ENCODE results near the gene DMGDH. TPM values are rescaled to one million over a fixed set of nuclear protein-coding genes. Genes with fewer than 3 reads are reported as not detected.

Gene DMGDH
- total RNA-seq, 5 donors from 2014 or later (not counting 1 experiment from before 2014, with no cell fraction given) = 0.43 to 2.7 (median 0.70) TPM

GRCh38 chr5:79053321-79053720 is 16.2 kb downstream of the DMGDH start:
- no CpG with 5 or more reads among the region's 4 CpGs for WGBS (ENCODE audit: insufficient coverage)
- CTCF ChIA-PET = no interaction called here

DNA sequence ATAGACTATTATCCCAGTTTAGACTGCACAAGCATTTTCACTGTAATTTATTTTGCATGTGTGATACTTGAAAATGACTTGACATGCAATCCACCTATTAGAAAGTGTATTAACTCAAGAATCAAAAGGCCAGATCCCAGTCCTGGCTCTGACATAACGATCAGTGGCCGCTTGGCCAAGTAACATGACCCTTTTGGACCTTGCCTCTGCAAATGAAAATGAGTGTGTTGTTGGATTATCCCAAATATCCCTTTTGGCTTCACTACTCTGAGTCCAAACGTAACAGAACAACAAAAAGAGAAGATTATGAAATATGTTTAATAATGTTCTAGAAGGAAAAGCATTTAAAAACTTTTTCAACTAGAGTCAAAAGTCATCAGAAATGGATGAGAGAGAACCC is 19.0 kb downstream of the DMGDH start:
- Mint-ChIP-seq H3K4me1 (no peaks in the 10 kb centered on the region), H3K27ac (no peak overlapping the region), H3K9me3 (peaks cover 0 to 4% (median 2%) of the 10 kb centered on the region in 3 donors), H3K36me3 (no peaks in the 10 kb centered on the region), H3K4me3 (no peak overlapping the region), H3K27me3 (peaks cover 14 to 16% of the 10 kb centered on the region in 2 donors)
- Histone ChIP-seq H3K4me1 (ENCODE audit: control insufficient read depth in 1 of 2, extremely low read depth in 1 of 2, insufficient read depth in 2 of 2, low read length in 2 of 2) (no peaks in the 10 kb centered on the region), H3K4me3 (ENCODE audit: control insufficient read depth in 1 of 2, extremely low read depth in 1 of 2, low read length in 1 of 2) (no peak overlapping the region), H3K27ac (ENCODE audit: low read length) (no peak overlapping the region), H3K36me3 (ENCODE audit: control insufficient read depth in 2 of 2, extremely low read depth in 1 of 2, insufficient read depth in 1 of 2, low read length in 1 of 2) (no peaks in the 10 kb centered on the region), H3K9me3 (no peaks in the 10 kb centered on the region), H3K27me3 (replicated peaks in 1 of 2; ENCODE audit: control insufficient read depth in 2 of 2, extremely low read depth in 1 of 2, insufficient read depth in 2 of 2, low read length in 1 of 2) (no peaks in the 10 kb centered on the region)
- ATAC-seq (replicated peaks in 1 of 4) (no peak), DNase-seq (no peak)
- ChIA-PET POLR2A (no interaction called here), CTCF (interaction anchor here in 1 of 2 donors (0.6 to 0.7 kb wide), 2 partner anchors 136 to 410 kb away, joined by 3 read pairs; no protein-coding TSS in a partner anchor)
- WGBS (ENCODE audit: insufficient coverage) = no CpG with 5 or more reads among the region's 3 CpGs

More at GRCh38 chr5:79053321-79053720, 16.2 kb downstream of the DMGDH start:
- DNase-seq = no peak
- POLR2A ChIA-PET = no interaction called here
- H3K27me3 ChIP-seq (replicated peaks in 1 of 2; ENCODE audit: control insufficient read depth in 2 of 2, extremely low read depth in 1 of 2, insufficient read depth in 2 of 2, low read length in 1 of 2) = no peaks in the 10 kb centered on the region
- H3K4me1 ChIP-seq (ENCODE audit: control insufficient read depth in 1 of 2, extremely low read depth in 1 of 2, insufficient read depth in 2 of 2, low read length in 2 of 2) = no peaks in the 10 kb centered on the region
- no peak overlapping the region for H3K4me3 ChIP-seq (ENCODE audit: control insufficient read depth in 1 of 2, extremely low read depth in 1 of 2, low read length in 1 of 2)
- no peak overlapping the region for H3K4me3 Mint-ChIP-seq
- H3K4me1 Mint-ChIP-seq = no peaks in the 10 kb centered on the region
- no peak overlapping the region for H3K27ac ChIP-seq (ENCODE audit: low read length)
- H3K27ac Mint-ChIP-seq = no peak overlapping the region
- H3K9me3 ChIP-seq = no peaks in the 10 kb centered on the region
- H3K9me3 Mint-ChIP-seq = peaks cover 0 to 4% (median 2%) of the 10 kb centered on the region in 3 donors
- H3K27me3 Mint-ChIP-seq = peaks cover 7 to 12% of the 10 kb centered on the region in 2 donors
- H3K36me3 Mint-ChIP-seq = no peaks in the 10 kb centered on the region
- no peaks in the 10 kb centered on the region for H3K36me3 ChIP-seq (ENCODE audit: control insufficient read depth in 2 of 2, extremely low read depth in 1 of 2, insufficient read depth in 1 of 2, low read length in 1 of 2)
- no peak for ATAC-seq (replicated peaks in 1 of 4)

DNA sequence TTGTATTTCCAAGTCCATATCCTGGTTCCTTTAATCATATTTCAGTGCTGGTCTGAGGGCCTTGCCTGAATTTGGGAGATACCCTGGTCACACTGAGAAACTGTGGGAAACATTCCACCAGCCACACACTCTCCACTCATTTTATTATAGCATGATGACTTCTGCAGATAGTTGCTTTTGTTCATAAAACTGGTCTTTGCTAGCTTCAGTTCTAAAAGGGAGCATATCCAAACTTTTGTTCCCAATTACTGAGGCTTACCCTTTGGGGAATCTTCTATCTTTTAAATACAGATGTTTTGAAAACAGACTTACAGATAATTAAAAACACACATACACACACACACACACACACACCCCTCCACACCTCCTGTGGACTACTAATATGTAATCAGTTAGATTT is 21.0 kb downstream of the DMGDH start:
- no peaks in the 10 kb centered on the region for H3K4me1 Mint-ChIP-seq
- no peak overlapping the region for H3K4me3 Mint-ChIP-seq
- ChIA-PET CTCF (no interaction called here), POLR2A (no interaction called here)
- peaks cover 7 to 16% of the 10 kb centered on the region in 2 donors for H3K27me3 Mint-ChIP-seq
- Histone ChIP-seq H3K9me3 (no peaks in the 10 kb centered on the region), H3K27me3 (replicated peaks in 1 of 2; ENCODE audit: control insufficient read depth in 2 of 2, extremely low read depth in 1 of 2, insufficient read depth in 2 of 2, low read length in 1 of 2) (no peaks in the 10 kb centered on the region), H3K4me1 (ENCODE audit: control insufficient read depth in 1 of 2, extremely low read depth in 1 of 2, insufficient read depth in 2 of 2, low read length in 2 of 2) (no peaks in the 10 kb centered on the region), H3K27ac (ENCODE audit: low read length) (no peak overlapping the region), H3K4me3 (ENCODE audit: control insufficient read depth in 1 of 2, extremely low read depth in 1 of 2, low read length in 1 of 2) (no peak overlapping the region), H3K36me3 (ENCODE audit: control insufficient read depth in 2 of 2, extremely low read depth in 1 of 2, insufficient read depth in 1 of 2, low read length in 1 of 2) (no peaks in the 10 kb centered on the region)
- H3K27ac Mint-ChIP-seq = no peak overlapping the region
- DNase-seq = no peak
- ATAC-seq (replicated peaks in 1 of 4) = no peak
- peaks cover 0 to 4% (median 2%) of the 10 kb centered on the region in 3 donors for H3K9me3 Mint-ChIP-seq
- H3K36me3 Mint-ChIP-seq = no peaks in the 10 kb centered on the region

- H3K27me3 ChIP-seq (replicated peaks in 1 of 2; ENCODE audit: control insufficient read depth in 2 of 2, extremely low read depth in 1 of 2, insufficient read depth in 2 of 2, low read length in 1 of 2) = no peaks in the 10 kb centered on the region
- H3K4me3 ChIP-seq (ENCODE audit: control insufficient read depth in 1 of 2, extremely low read depth in 1 of 2, low read length in 1 of 2) = no peak overlapping the region
- Mint-ChIP-seq H3K9me3 (peaks cover 0 to 3% (median 2%) of the 10 kb centered on the region in 3 donors), H3K4me1 (no peaks in the 10 kb centered on the region), H3K27ac (no peak overlapping the region), H3K36me3 (no peaks in the 10 kb centered on the region), H3K27me3 (peaks cover 7 to 14% of the 10 kb centered on the region in 2 donors), H3K4me3 (no peak overlapping the region)
- ChIA-PET CTCF (interaction anchor here in 1 of 2 donors (0.7 kb wide), 1 partner anchor 56 kb away, joined by 3 read pairs; no protein-coding TSS in a partner anchor), POLR2A (no interaction called here)
- no peaks in the 10 kb centered on the region for H3K9me3 ChIP-seq
- DNase-seq = no peak
- no peaks in the 10 kb centered on the region for H3K4me1 ChIP-seq (ENCODE audit: control insufficient read depth in 1 of 2, extremely low read depth in 1 of 2, insufficient read depth in 2 of 2, low read length in 2 of 2)
- H3K36me3 ChIP-seq (ENCODE audit: control insufficient read depth in 2 of 2, extremely low read depth in 1 of 2, insufficient read depth in 1 of 2, low read length in 1 of 2) = no peaks in the 10 kb centered on the region
- no peak for ATAC-seq (replicated peaks in 1 of 4)
- WGBS (ENCODE audit: insufficient coverage) = no CpG with 5 or more reads among the region's 3 CpGs
- H3K27ac ChIP-seq (ENCODE audit: low read length) = no peak overlapping the region
These were observed 22.3 kb downstream of the DMGDH start for GRCh38 chr5:79047199-79047598.

GRCh38 chr5:79042188-79042587 is 27.3 kb downstream of the DMGDH start:
- DNase-seq = no peak
- WGBS (ENCODE audit: insufficient coverage) = 83% methylated on average over 2 of the region's 3 CpGs
- POLR2A ChIA-PET = no interaction called here

GRCh38 chr5:79036769-79037168 is 32.7 kb downstream of the DMGDH start:
- ATAC-seq (replicated peaks in 1 of 4) (no peak), DNase-seq (no peak)
- H3K4me3 ChIP-seq (ENCODE audit: control insufficient read depth in 1 of 2, extremely low read depth in 1 of 2, low read length in 1 of 2) = no peak overlapping the region
- H3K36me3 ChIP-seq (ENCODE audit: control insufficient read depth in 2 of 2, extremely low read depth in 1 of 2, insufficient read depth in 1 of 2, low read length in 1 of 2) = no peaks in the 10 kb centered on the region
- H3K27me3 Mint-ChIP-seq = peaks cover 0 to 3% of the 10 kb centered on the region in 2 donors
- no peaks in the 10 kb centered on the region for H3K4me1 ChIP-seq (ENCODE audit: control insufficient read depth in 1 of 2, extremely low read depth in 1 of 2, insufficient read depth in 2 of 2, low read length in 2 of 2)
- no CpG with 5 or more reads among the region's 2 CpGs for WGBS (ENCODE audit: insufficient coverage)
- H3K27me3 ChIP-seq (replicated peaks in 1 of 2; ENCODE audit: control insufficient read depth in 2 of 2, extremely low read depth in 1 of 2, insufficient read depth in 2 of 2, low read length in 1 of 2) = peaks cover 0 to 3% of the 10 kb centered on the region in 2 experiments
- POLR2A ChIA-PET = no interaction called here
- no peak overlapping the region for H3K27ac Mint-ChIP-seq
- CTCF ChIA-PET = no interaction called here
- H3K4me3 Mint-ChIP-seq = no peak overlapping the region
- no peaks in the 10 kb centered on the region for H3K4me1 Mint-ChIP-seq
- H3K36me3 Mint-ChIP-seq = no peaks in the 10 kb centered on the region
- no peaks in the 10 kb centered on the region for H3K9me3 Mint-ChIP-seq
- H3K9me3 ChIP-seq = no peaks in the 10 kb centered on the region
- H3K27ac ChIP-seq (ENCODE audit: low read length) = no peak overlapping the region

More at GRCh38 chr5:79042188-79042587, 27.3 kb downstream of the DMGDH start:
- H3K4me3 ChIP-seq (ENCODE audit: control insufficient read depth in 1 of 2, extremely low read depth in 1 of 2, low read length in 1 of 2) = no peak overlapping the region
- H3K27me3 ChIP-seq (replicated peaks in 1 of 2; ENCODE audit: control insufficient read depth in 2 of 2, extremely low read depth in 1 of 2, insufficient read depth in 2 of 2, low read length in 1 of 2) = no peaks in the 10 kb centered on the region
- Mint-ChIP-seq H3K27ac (no peak overlapping the region), H3K36me3 (no peaks in the 10 kb centered on the region), H3K9me3 (no peaks in the 10 kb centered on the region), H3K4me1 (no peaks in the 10 kb centered on the region), H3K4me3 (no peak overlapping the region), H3K27me3 (peaks cover 4 to 8% of the 10 kb centered on the region in 2 donors)
- no peak for ATAC-seq (replicated peaks in 1 of 4)
- CTCF ChIA-PET = interaction anchor here in 1 of 2 donors (2.0 kb wide), 1 partner anchor 17 kb away, joined by 5 read pairs; no protein-coding TSS in a partner anchor
- H3K36me3 ChIP-seq (ENCODE audit: control insufficient read depth in 2 of 2, extremely low read depth in 1 of 2, insufficient read depth in 1 of 2, low read length in 1 of 2) = no peaks in the 10 kb centered on the region
- no peaks in the 10 kb centered on the region for H3K9me3 ChIP-seq
- no peaks in the 10 kb centered on the region for H3K4me1 ChIP-seq (ENCODE audit: control insufficient read depth in 1 of 2, extremely low read depth in 1 of 2, insufficient read depth in 2 of 2, low read length in 2 of 2)
- H3K27ac ChIP-seq (ENCODE audit: low read length) = no peak overlapping the region

DNA sequence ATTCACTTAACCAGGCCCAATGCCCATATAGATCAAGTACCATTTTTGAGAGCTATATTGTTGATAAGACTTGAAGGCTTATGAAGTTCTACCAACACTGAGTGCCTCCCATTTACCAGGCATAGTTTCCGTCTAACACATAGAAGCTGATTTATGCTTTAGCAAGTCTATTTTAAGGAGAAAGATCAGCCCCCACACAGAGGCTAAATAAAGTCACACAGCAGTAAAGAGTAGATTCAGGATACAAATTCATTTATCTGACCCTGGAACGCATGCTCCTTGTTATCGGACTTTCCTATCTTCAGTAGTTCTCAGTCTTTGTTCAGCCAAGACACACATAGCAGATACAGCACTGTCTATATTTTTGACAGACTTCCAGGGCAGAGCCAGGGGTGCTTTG is 34.2 kb downstream of the DMGDH start:
- Mint-ChIP-seq H3K9me3 (no peaks in the 10 kb centered on the region), H3K4me1 (no peaks in the 10 kb centered on the region), H3K27ac (no peak overlapping the region), H3K4me3 (no peak overlapping the region), H3K36me3 (no peaks in the 10 kb centered on the region), H3K27me3 (peaks cover 0 to 3% of the 10 kb centered on the region in 2 donors)
- 100% methylated on average over 1 of the region's 3 CpGs for WGBS (ENCODE audit: insufficient coverage)
- no peak for ATAC-seq (replicated peaks in 1 of 4)
- ChIA-PET CTCF (interaction anchor here (1.4 to 1.5 kb wide), 2 partner anchors 10 kb away, joined by 5 to 7 read pairs; no protein-coding TSS in a partner anchor), POLR2A (no interaction called here)
- Histone ChIP-seq H3K9me3 (no peaks in the 10 kb centered on the region), H3K4me3 (ENCODE audit: control insufficient read depth in 1 of 2, extremely low read depth in 1 of 2, low read length in 1 of 2) (no peak overlapping the region), H3K4me1 (ENCODE audit: control insufficient read depth in 1 of 2, extremely low read depth in 1 of 2, insufficient read depth in 2 of 2, low read length in 2 of 2) (no peaks in the 10 kb centered on the region), H3K27me3 (replicated peaks in 1 of 2; ENCODE audit: control insufficient read depth in 2 of 2, extremely low read depth in 1 of 2, insufficient read depth in 2 of 2, low read length in 1 of 2) (peaks cover 0 to 3% of the 10 kb centered on the region in 2 experiments), H3K27ac (ENCODE audit: low read length) (no peak overlapping the region), H3K36me3 (ENCODE audit: control insufficient read depth in 2 of 2, extremely low read depth in 1 of 2, insufficient read depth in 1 of 2, low read length in 1 of 2) (no peaks in the 10 kb centered on the region)
- DNase-seq = no peak
